ENCODE data around the gene MCRIP2.

MCRIP2 gene

GRCh38 chr16:669666-670065 is 28.0 kb downstream of the MCRIP2 start:
- Histone ChIP-seq H3K79me2 (ENCODE audit: control insufficient read depth, low read length) (peaks cover 25% of the 10 kb centered on the region), H4K20me1 (ENCODE audit: control insufficient read depth, insufficient read depth, low read depth, low read length) (peaks cover 5% of the 10 kb centered on the region; the same call in 1 of the 2 replicates), H3K4me3 (ENCODE audit: low read length) (peak overlapping the region; percentile 98; the same call in 1 of the 2 replicates), H3K36me3 (ENCODE audit: control insufficient read depth, low read length) (peaks cover 77% of the 10 kb centered on the region), H3K4me2 (ENCODE audit: low read length) (peak overlapping the region; percentile 97), H3F3A (ENCODE audit: control insufficient read depth, insufficient read depth) (0 out of 2 replicates have a peak, but pooled peaks cover 2% of the 10 kb centered on the region), H3K9me2 (replicated peaks; ENCODE audit: control insufficient read depth, low read length) (no peaks in the 10 kb centered on the region), H3K27me3 (ENCODE audit: control insufficient read depth, low read length) (no peaks in the 10 kb centered on the region), H3K4me1 (ENCODE audit: control insufficient read depth, low read length) (peaks cover 14% of the 10 kb centered on the region), H3K27ac (ENCODE audit: low read depth, low read length) (no peak overlapping the region), H3K9me3 (ENCODE audit: control insufficient read depth, insufficient read depth, low read length) (no peaks in the 10 kb centered on the region)
- TF ChIP-seq CTCF (IDR thresholded peaks at IDR 0.05; ENCODE audit: low read depth, low read length, poor library complexity, severe bottlenecking) (no peak), EZH2phosphoT487 (IDR thresholded peaks at IDR 0.05; ENCODE audit: borderline replicate concordance, low read length) (no peak)

- TF ChIP-seq CTCF (IDR thresholded peaks at IDR 0.05; ENCODE audit: low read depth, low read length, poor library complexity, severe bottlenecking) (no peak), EZH2phosphoT487 (IDR thresholded peaks at IDR 0.05; ENCODE audit: borderline replicate concordance, low read length) (no peak)
- peaks cover 21% of the 10 kb centered on the region for H3K4me1 ChIP-seq (ENCODE audit: control insufficient read depth, low read length)
- peaks cover 3% of the 10 kb centered on the region; the same call in 1 of the 2 replicates for H3K27me3 ChIP-seq (ENCODE audit: control insufficient read depth, low read length)
- H3K9me2 ChIP-seq (replicated peaks; ENCODE audit: control insufficient read depth, low read length): no peaks in the 10 kb centered on the region
- no peaks in the 10 kb centered on the region for H3K9me3 ChIP-seq (ENCODE audit: control insufficient read depth, insufficient read depth, low read length)
- H4K20me1 ChIP-seq (ENCODE audit: control insufficient read depth, insufficient read depth, low read depth, low read length): peaks cover 5% of the 10 kb centered on the region; the same call in 1 of the 2 replicates
- no peak overlapping the region for H3K27ac ChIP-seq (ENCODE audit: low read depth, low read length)
- H3K4me3 ChIP-seq (ENCODE audit: low read length): no peak overlapping the region
- no peak overlapping the region for H3K4me2 ChIP-seq (ENCODE audit: low read length)
- H3K79me2 ChIP-seq (ENCODE audit: control insufficient read depth, low read length): peaks cover 25% of the 10 kb centered on the region
- 0 out of 2 replicates have a peak, but pooled peaks cover 2% of the 10 kb centered on the region for H3F3A ChIP-seq (ENCODE audit: control insufficient read depth, insufficient read depth)
- peaks cover 77% of the 10 kb centered on the region for H3K36me3 ChIP-seq (ENCODE audit: control insufficient read depth, low read length)
Observed at GRCh38 chr16:670485-671352, 29.1 kb downstream of the MCRIP2 start.

GRCh38 chr16:671353-672131 is 29.9 kb downstream of the MCRIP2 start:
- Histone ChIP-seq H4K20me1 (ENCODE audit: control insufficient read depth, insufficient read depth, low read depth, low read length) (peaks cover 5% of the 10 kb centered on the region; the same call in 1 of the 2 replicates), H3K27ac (ENCODE audit: low read depth, low read length) (no peak overlapping the region), H3F3A (ENCODE audit: control insufficient read depth, insufficient read depth) (0 out of 2 replicates have a peak, but pooled peaks cover 2% of the 10 kb centered on the region), H3K4me3 (ENCODE audit: low read length) (no peak overlapping the region), H3K4me1 (ENCODE audit: control insufficient read depth, low read length) (peaks cover 21% of the 10 kb centered on the region), H3K9me3 (ENCODE audit: control insufficient read depth, insufficient read depth, low read length) (no peaks in the 10 kb centered on the region), H3K9me2 (replicated peaks; ENCODE audit: control insufficient read depth, low read length) (no peaks in the 10 kb centered on the region), H3K36me3 (ENCODE audit: control insufficient read depth, low read length) (peaks cover 71% of the 10 kb centered on the region), H3K27me3 (ENCODE audit: control insufficient read depth, low read length) (peaks cover 3% of the 10 kb centered on the region; the same call in 1 of the 2 replicates), H3K4me2 (ENCODE audit: low read length) (no peak overlapping the region), H3K79me2 (ENCODE audit: control insufficient read depth, low read length) (peaks cover 25% of the 10 kb centered on the region)
- no peak for TF ChIP-seq EZH2phosphoT487 (IDR thresholded peaks at IDR 0.05; ENCODE audit: borderline replicate concordance, low read length)
- TF ChIP-seq CTCF (IDR thresholded peaks at IDR 0.05; ENCODE audit: low read depth, low read length, poor library complexity, severe bottlenecking): no peak
